GM12874 (cell line): Measurements from ENCODE around the gene GPSM1.

Experiments used
- CTCF ChIP-seq: IDR thresholded peaks from 2 replicates; pipeline ENCODE4 v1.5.1; 2011; ENCODE audit warnings: low read depth, mild to moderate bottlenecking, control low read depth, low read length, moderate library complexity; ENCODE audit not compliant: insufficient read depth

Gene GPSM1

GRCh38 chr9:136286987-136287379 is 40.4 kb upstream of the GPSM1 start:
- no peak for TF ChIP-seq CTCF

- no peak for TF ChIP-seq CTCF
These were observed 39.2 kb upstream of the GPSM1 start for GRCh38 chr9:136287960-136288753.

GRCh38 chr9:136289651-136290507 is 37.5 kb upstream of the GPSM1 start:
- TF ChIP-seq CTCF: no peak

- TF ChIP-seq CTCF: no peak
These were observed 36.8 kb upstream of the GPSM1 start for GRCh38 chr9:136290508-136291000.

GRCh38 chr9:136291306-136292025 is 35.9 kb upstream of the GPSM1 start:
- TF ChIP-seq CTCF: no peak

GRCh38 chr9:136292026-136292538 is 35.3 kb upstream of the GPSM1 start:
- TF ChIP-seq CTCF: no peak
